IMR-90 (cell line): Measurements from ENCODE around the gene COPA. TPM values are rescaled to one million over a fixed set of nuclear protein-coding genes. Genes with fewer than 3 reads are reported as not detected.
A peak's percentile ranks its signal among the peaks of the same experiment; 100 is the strongest.

Experiments used
- ATAC-seq: fragments of 200-7000 bp; cut with Tn5 transposase; 2 replicates; pipeline ENCODE4 v1.9.1; 2020; ENCODE audit warnings: low read depth, mild to moderate bottlenecking, moderate library complexity
- BruUV-seq: library from RNA; stranded (reverse); fragments of 400-500 nt; replicated peaks from 2 replicates; lab custom pipeline; 2021; lab: Mats Ljungman, UMichigan
- CTCF ChIA-PET: fragments of 300-600 bp; formaldehyde crosslinking; extraction: SDS; loops from one replicate; lab custom pipeline; 2021; ENCODE audit warnings: antibody characterized with exemption; lab: Yijun Ruan, JAX
- POLR2A ChIA-PET: fragments of 300-600 bp; sonication (Branson Sonifier 250); formaldehyde crosslinking; loops from one replicate; lab custom pipeline; 2022; ENCODE audit warnings: antibody characterized with exemption; ENCODE audit not compliant: unreplicated experiment; lab: Charles Lee
- DNase-seq: peaks from one replicate; pipeline ENCODE4 v3.0.0; 2013
- H2AFZ ChIP-seq: replicated peaks from 2 replicates; pipeline ENCODE3; 2013; ENCODE audit warnings: low read length, mild to moderate bottlenecking; ENCODE audit not compliant: poor library complexity
- H2AK5ac ChIP-seq: 2 replicates; pipeline ENCODE4 v1.6.1; 2013; ENCODE audit warnings: low read depth, low read length, inconsistent platforms
- H2AK9ac ChIP-seq: replicated peaks from 2 replicates; pipeline ENCODE3; 2013; ENCODE audit warnings: mild to moderate bottlenecking, low read depth, low read length, moderate library complexity; ENCODE audit not compliant: poor library complexity
- H2BK120ac ChIP-seq: 2 replicates; pipeline ENCODE4 v1.6.1; 2013; ENCODE audit warnings: low read depth, low read length, inconsistent platforms
- H2BK15ac ChIP-seq: 3 replicates; pipeline ENCODE4 v1.6.1; 2013; ENCODE audit warnings: low read depth, low read length, inconsistent platforms
- H2BK20ac ChIP-seq: 2 replicates; pipeline ENCODE4 v1.6.1; 2013; ENCODE audit warnings: low read depth, mild to moderate bottlenecking, inconsistent platforms, low read length, moderate library complexity
- H2BK5ac ChIP-seq: 2 replicates; pipeline ENCODE4 v1.6.1; 2013; ENCODE audit warnings: mild to moderate bottlenecking, low read depth, low read length, inconsistent platforms; ENCODE audit not compliant: poor library complexity, severe bottlenecking
- H3K14ac ChIP-seq: replicated peaks from 2 replicates; pipeline ENCODE4 v1.6.1; 2013; ENCODE audit warnings: low read depth, low read length, inconsistent platforms
- H3K18ac ChIP-seq: 2 replicates; pipeline ENCODE4 v1.6.1; 2013; ENCODE audit warnings: low read depth, low read length, control low read depth
- H3K23ac ChIP-seq: 2 replicates; pipeline ENCODE4 v1.6.1; 2013; ENCODE audit warnings: low read depth, low read length, inconsistent platforms
- H3K27ac ChIP-seq: 2 replicates; pipeline ENCODE4 v1.5.1; 2013; ENCODE audit warnings: mild to moderate bottlenecking, control low read depth, low read length; ENCODE audit not compliant: insufficient read depth
- H3K27me3 ChIP-seq: 2 replicates; pipeline ENCODE4 v1.6.1; 2013; ENCODE audit warnings: low read length; ENCODE audit not compliant: control insufficient read depth, insufficient read depth
- H3K36me3 ChIP-seq: 2 replicates; pipeline ENCODE4 v1.6.1; 2013; ENCODE audit warnings: low read length, mixed read lengths; ENCODE audit not compliant: control insufficient read depth, insufficient read depth
- H3K4ac ChIP-seq: 2 replicates; pipeline ENCODE4 v1.6.1; 2013; ENCODE audit warnings: low read depth, low read length, inconsistent platforms
- H3K4me1 ChIP-seq: 2 replicates; pipeline ENCODE4 v1.6.1; 2013; ENCODE audit warnings: low read length, mixed read lengths; ENCODE audit not compliant: control insufficient read depth, insufficient read depth
- H3K4me2 ChIP-seq: 2 replicates; pipeline ENCODE4 v1.6.1; 2013; ENCODE audit warnings: low read depth, mild to moderate bottlenecking, control low read depth, low read length, moderate library complexity
- H3K4me3 ChIP-seq: 2 replicates; pipeline ENCODE4 v1.5.1; 2013; ENCODE audit warnings: low read depth, mild to moderate bottlenecking, control low read depth, low read length, moderate library complexity; ENCODE audit not compliant: insufficient read depth
- H3K56ac ChIP-seq: 2 replicates; pipeline ENCODE4 v1.6.1; 2013; ENCODE audit warnings: low read length, inconsistent platforms; ENCODE audit not compliant: insufficient read depth; ENCODE audit errors: extremely low read depth
- H3K79me1 ChIP-seq, 2 experiments: 2 replicates each; pipeline ENCODE4 v1.6.1; 2013; ENCODE audit warnings: low read length in 2 of 2, inconsistent platforms in 1 of 2, low read depth in 1 of 2
- H3K9ac ChIP-seq: 2 replicates; pipeline ENCODE4 v1.6.1; 2013; ENCODE audit warnings: low read depth, low read length, control low read depth
- H3K9me1 ChIP-seq: 2 replicates; pipeline ENCODE4 v1.6.1; 2013; ENCODE audit warnings: low read length, inconsistent platforms; ENCODE audit not compliant: insufficient read depth
- H3K9me3 ChIP-seq: 2 replicates; pipeline ENCODE4 v1.6.1; 2013; ENCODE audit warnings: low read length; ENCODE audit not compliant: control insufficient read depth, insufficient read depth
- H4K20me1 ChIP-seq: 2 replicates; pipeline ENCODE4 v1.6.1; 2013; ENCODE audit warnings: low read length, inconsistent platforms; ENCODE audit not compliant: insufficient read depth
- H4K5ac ChIP-seq: 2 replicates; pipeline ENCODE4 v1.6.1; 2013; ENCODE audit warnings: mild to moderate bottlenecking, low read depth, low read length, control low read depth
- H4K8ac ChIP-seq, 2 experiments: 2 replicates each; pipeline ENCODE4 v1.6.1; 2013; ENCODE audit warnings: low read depth in 2 of 2, low read length in 2 of 2, control low read depth in 1 of 2, inconsistent platforms in 1 of 2
- H4K91ac ChIP-seq: 2 replicates; pipeline ENCODE4 v1.6.1; 2013; ENCODE audit warnings: low read depth, low read length, inconsistent platforms; ENCODE audit not compliant: insufficient read depth
- FOS ChIP-seq: fragments of 150-350 bp; IDR thresholded peaks from 2 replicates; pipeline ENCODE4 v1.6.1; 2016; ENCODE audit warnings: low read depth, low read length
- MXI1 ChIP-seq: IDR thresholded peaks from 2 replicates; pipeline ENCODE4 v1.6.1; 2012; ENCODE audit warnings: low read depth, mild to moderate bottlenecking, low read length, moderate library complexity, borderline replicate concordance
- NFE2L2 ChIP-seq: fragments of 150-350 bp; IDR thresholded peaks from 2 replicates; pipeline ENCODE4 v1.6.1; 2016; ENCODE audit warnings: low read depth, mild to moderate bottlenecking, low read length
- RAD21 ChIP-seq: IDR thresholded peaks from 2 replicates; pipeline ENCODE4 v1.6.1; 2012; ENCODE audit warnings: low read length, improper control_type of control experiment
- SMC3 ChIP-seq: fragments of 150-350 bp; IDR thresholded peaks from 2 replicates; pipeline ENCODE4 v1.6.1; 2016; ENCODE audit warnings: low read depth, mild to moderate bottlenecking, antibody characterized with exemption, low read length, moderate library complexity
- WGBS, 2 experiments: methylation state at CpG; one replicate each; pipeline versions ENCODE4 v1.1.5 to v1.1.7; 2013; ENCODE audit warnings: missing lambda C conversion rate in 2 of 2; ENCODE audit not compliant: insufficient read length in 1 of 2; ENCODE audit errors: extremely low coverage in 2 of 2; 5-methylcytosine and 5-hydroxymethylcytosine counted together
- dilution Hi-C: fragments of 300-500 bp; cut with HindIII; formaldehyde crosslinking; loops from one replicate; pipeline ENCODE4 v1.14.3; 2018; ENCODE audit warnings: low sequenced_read_pairs; ENCODE audit not compliant: unreplicated experiment
- in situ Hi-C: fragments of 300-500 bp; cut with MboI; formaldehyde crosslinking; loops from 3 replicates; pipeline ENCODE4 v1.14.3; 2019; ENCODE audit warnings: low sequenced_read_pairs, inconsistent platforms, mixed read lengths
- intact Hi-C: fragments of 100-400 bp; cut with micrococcal nuclease; formaldehyde crosslinking; loops from 2 replicates; pipeline ENCODE4 v1.10.0; 2022
- polyA plus RNA-seq, 3 experiments: library from polyadenylated mRNA; depleted of rRNA; stranded (reverse); fragments of >200 nt; gene quantifications; 2 replicates each; pipeline ENCODE4 v1.2.3, GENCODE V29; 2012; ENCODE audit warnings: low replicate concordance in 1 of 3
- total RNA-seq: library from RNA; depleted of rRNA; stranded (reverse); fragments of >200 nt; gene quantifications from 2 replicates; pipeline ENCODE4 v1.2.3, GENCODE V29; 2012

The COPA gene
- total and polyA plus RNA-seq, 2 of the 4 experiments (the other 2 are of a cell fraction), result 204 to 436 TPM

DNA sequence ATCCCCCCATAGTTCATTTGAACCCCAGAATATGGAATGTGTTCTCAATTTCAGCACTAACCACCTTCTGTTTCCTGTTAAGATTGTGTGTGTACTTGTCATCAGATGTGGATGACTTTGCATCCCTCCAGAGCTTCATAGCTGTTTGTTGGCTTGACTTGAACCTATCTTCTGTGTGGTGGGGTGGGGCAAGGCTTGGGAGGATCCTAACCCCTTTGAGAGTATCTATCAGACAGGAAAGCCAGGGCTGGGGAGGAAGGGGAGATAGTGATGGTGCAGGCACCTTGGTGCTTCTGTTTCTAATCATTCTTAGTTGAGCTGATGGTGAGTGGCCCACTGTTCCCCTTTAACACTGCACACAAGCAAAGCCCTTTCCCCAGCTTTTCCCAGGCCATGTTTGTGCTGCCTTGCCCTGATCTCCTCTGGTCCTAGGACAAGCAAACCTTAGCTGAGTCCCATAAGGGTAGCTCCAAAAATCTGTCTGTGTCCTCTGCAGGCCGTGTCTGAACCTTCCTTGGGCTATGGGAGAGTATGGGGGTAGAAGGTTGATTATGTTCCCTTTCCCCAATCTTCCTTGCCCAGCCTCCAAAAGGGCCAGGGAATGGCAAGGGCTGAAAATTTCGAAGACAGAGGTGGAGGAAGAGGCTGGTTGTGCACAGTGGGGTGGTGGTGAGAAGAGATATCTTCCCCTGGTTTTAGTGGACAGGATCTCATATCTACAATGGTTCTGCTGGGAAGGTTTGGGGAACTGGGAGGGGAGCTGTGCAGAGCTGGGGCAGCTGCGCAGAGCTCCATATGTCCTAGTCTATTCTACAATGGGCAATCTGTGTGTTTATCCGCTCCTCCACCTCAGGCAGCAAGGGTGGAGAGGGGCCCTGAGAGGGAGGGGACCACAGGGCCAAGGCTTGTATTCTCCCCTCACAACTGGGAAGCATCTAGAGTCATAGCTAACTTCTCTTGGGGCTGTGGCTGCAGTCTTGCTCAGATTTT is 25.2 kb upstream of the COPA start:
- Histone ChIP-seq H3K27ac (no peak overlapping the region), H3K79me1 (no peaks in the 10 kb centered on the region), H2AK9ac (peak overlapping the region; percentile 28), H3K23ac (no peak overlapping the region), H2BK15ac (no peak overlapping the region), H4K5ac (no peak overlapping the region), H4K20me1 (no peaks in the 10 kb centered on the region), H3K36me3 (no peaks in the 10 kb centered on the region), H2AFZ (no peak overlapping the region), H3K4me3 (no peak overlapping the region), H3K56ac (no peak overlapping the region), H2BK120ac (no peak overlapping the region), H2AK5ac (no peak overlapping the region), H3K9me1 (no peaks in the 10 kb centered on the region), H3K27me3 (peaks cover 6% of the 10 kb centered on the region; the same call in 1 of the 2 replicates), H4K91ac (no peak overlapping the region), H4K8ac (no peak overlapping the region), H3K4ac (no peak overlapping the region), H3K18ac (no peak overlapping the region), H3K4me1 (no peaks in the 10 kb centered on the region), H3K4me2 (no peak overlapping the region), H2BK5ac (no peak overlapping the region), H3K9ac (no peak overlapping the region), H3K9me3 (no peaks in the 10 kb centered on the region), H2BK20ac (no peak overlapping the region), H3K14ac (no peak overlapping the region)
- no peak for ATAC-seq
- ChIA-PET CTCF (no interaction called here), POLR2A (no interaction called here)
- dilution Hi-C loops, result no loop called here
- in situ Hi-C loops, result no loop called here
- TF ChIP-seq RAD21, result no peak
- TF ChIP-seq FOS, result no peak
- no peak for TF ChIP-seq NFE2L2
- no peak for TF ChIP-seq MXI1
- TF ChIP-seq SMC3, result no peak
- intact Hi-C loops, result no loop called here
- no peak for DNase-seq
- no CpG with 5 or more reads among the region's 4 CpGs for WGBS, 2 experiments
- BruUV-seq, result no TSS peak
